ENCODE measurements around the gene RXRB. TPM values are rescaled to one million over a fixed set of nuclear protein-coding genes. Genes with fewer than 3 reads are reported as not detected.
A peak's percentile ranks its signal among the peaks of the same experiment; 100 is the strongest.

Gene RXRB
- total RNA-seq, 2 donors from 2014 or later, result 55.6 to 57.5 TPM

- peaks cover 67% of the 10 kb centered on the region for H3K4me1 Mint-ChIP-seq (ENCODE audit: low read depth)
These were observed 1.5 kb downstream of the RXRB start for GRCh38 chr6:33198853-33199436.

DNA sequence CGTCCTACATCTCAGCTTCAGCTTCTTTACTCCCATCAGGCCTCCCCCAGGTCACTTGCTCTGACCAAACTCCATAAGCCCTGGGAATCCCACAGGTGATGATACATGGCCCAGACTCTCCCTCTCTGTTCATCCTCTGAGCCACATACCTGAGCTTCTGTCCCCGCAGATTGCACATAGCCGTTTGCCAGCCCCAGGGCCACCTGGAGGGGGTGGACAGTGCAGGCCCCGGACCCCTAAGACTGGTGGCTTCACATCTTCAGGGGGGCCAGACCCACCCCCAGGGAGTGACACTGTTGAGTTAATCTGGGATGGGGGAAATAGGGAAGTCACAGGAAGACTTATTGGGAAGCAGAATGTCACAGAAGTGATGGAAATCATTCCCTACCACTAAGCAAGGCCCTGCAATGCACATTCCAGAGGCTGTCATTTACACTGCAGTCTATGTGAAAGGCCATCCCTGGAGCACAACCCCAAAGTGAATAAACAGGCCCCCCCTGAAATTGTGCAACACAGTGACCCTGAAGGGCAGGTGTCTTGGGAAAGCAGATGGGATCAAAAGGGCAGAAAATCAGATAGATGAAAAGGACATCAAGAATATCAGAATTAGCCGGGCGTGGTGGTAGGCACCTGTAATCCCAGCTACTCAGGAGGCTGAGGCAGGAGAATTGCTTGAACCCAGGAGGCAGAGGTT lies 2.2 kb downstream of the RXRB start:
- DNase-seq (no peak), ATAC-seq (replicated peaks in 1 of 2) (no peak)
- Mint-ChIP-seq H3K36me3 (ENCODE audit: insufficient read depth in 2 of 2) (peaks cover 25 to 37% of the 10 kb centered on the region in 2 donors), H3K4me1 (ENCODE audit: low read depth) (peaks cover 66% of the 10 kb centered on the region), H3K4me3 (peak overlapping the region; percentile 98 to 100), H3K27me3 (ENCODE audit: low read depth) (no peaks in the 10 kb centered on the region), H3K9me3 (no peaks in the 10 kb centered on the region), H3K27ac (peak overlapping the region; percentile 83)

More at GRCh38 chr6:33198853-33199436, 1.5 kb downstream of the RXRB start:
- Mint-ChIP-seq H3K4me3 (peak overlapping the region; percentile 98 to 100), H3K36me3 (ENCODE audit: insufficient read depth in 2 of 2) (peaks cover 26 to 41% of the 10 kb centered on the region in 2 donors), H3K27me3 (ENCODE audit: low read depth) (no peaks in the 10 kb centered on the region), H3K27ac (peak overlapping the region; percentile 83), H3K9me3 (no peaks in the 10 kb centered on the region)
- DNase-seq (no peak), ATAC-seq (replicated peaks in 1 of 2) (no peak)

- H3K27me3 Mint-ChIP-seq (ENCODE audit: low read depth), result no peaks in the 10 kb centered on the region
- H3K4me3 Mint-ChIP-seq, result peak overlapping the region; percentile 98 to 100
- peaks cover 64% of the 10 kb centered on the region for H3K4me1 Mint-ChIP-seq (ENCODE audit: low read depth)
- ATAC-seq (replicated peaks in 1 of 2) (peak; percentile 44 to 48), DNase-seq (peak; percentile 36 to 44)
- H3K9me3 Mint-ChIP-seq, result no peaks in the 10 kb centered on the region
- H3K27ac Mint-ChIP-seq, result no peak overlapping the region
- peaks cover 18 to 29% of the 10 kb centered on the region in 2 donors for H3K36me3 Mint-ChIP-seq (ENCODE audit: insufficient read depth in 2 of 2)
These were observed 2.9 kb downstream of the RXRB start for GRCh38 chr6:33197431-33198048.

DNA sequence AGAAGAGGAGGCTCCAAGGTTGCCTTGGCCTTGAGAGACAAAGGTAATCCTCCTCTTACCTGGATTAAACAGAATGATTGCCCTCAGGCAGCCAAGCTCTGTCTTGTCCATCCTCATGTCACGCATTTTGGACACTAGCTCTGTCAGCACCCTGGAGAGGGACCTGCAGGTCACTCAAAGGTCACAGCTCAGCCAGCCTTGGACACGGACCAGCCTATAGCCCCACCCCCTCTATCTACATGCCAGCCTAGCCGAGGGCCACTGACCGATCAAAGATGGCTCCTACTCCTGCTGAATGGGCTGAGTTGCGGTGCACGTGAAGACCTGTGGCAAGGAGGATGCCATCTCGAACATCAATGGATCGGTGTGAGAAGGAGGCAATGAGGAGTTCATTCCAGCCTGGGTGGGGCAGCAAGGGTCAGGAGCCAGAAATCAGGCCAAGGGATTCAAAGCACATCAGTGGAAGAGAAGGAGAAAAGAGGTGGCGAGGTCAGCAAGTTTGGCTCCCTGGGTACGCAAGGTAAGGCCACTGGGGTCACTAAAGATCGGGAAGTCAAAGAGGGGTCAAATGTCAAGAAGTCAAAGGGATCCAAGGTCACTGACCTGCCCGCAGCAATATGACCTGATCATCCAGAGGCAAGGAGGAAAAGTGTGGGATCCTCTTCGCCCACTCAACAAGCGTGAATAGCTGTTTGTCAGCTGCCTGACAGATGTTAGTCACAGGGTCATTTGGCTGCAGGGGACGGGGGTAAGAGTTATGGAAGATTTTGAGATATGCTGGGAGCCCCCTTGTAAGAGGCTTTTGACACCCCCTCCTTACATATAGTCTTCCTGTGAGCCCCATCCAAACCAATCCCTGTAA lies 4.9 kb downstream of the RXRB start:
- H3K27me3 Mint-ChIP-seq (ENCODE audit: low read depth), result peaks cover 16% of the 10 kb centered on the region
- no peak for DNase-seq
- peaks cover 5 to 17% of the 10 kb centered on the region in 2 donors for H3K36me3 Mint-ChIP-seq (ENCODE audit: insufficient read depth in 2 of 2)
- peaks cover 50% of the 10 kb centered on the region for H3K4me1 Mint-ChIP-seq (ENCODE audit: low read depth)
- H3K9me3 Mint-ChIP-seq, result no peaks in the 10 kb centered on the region
- no peak for ATAC-seq (replicated peaks in 1 of 2)
- no peak overlapping the region for H3K4me3 Mint-ChIP-seq
- no peak overlapping the region for H3K27ac Mint-ChIP-seq

- Mint-ChIP-seq H3K36me3 (ENCODE audit: insufficient read depth in 2 of 2) (peaks cover 5 to 17% of the 10 kb centered on the region in 2 donors), H3K4me3 (no peak overlapping the region), H3K27me3 (ENCODE audit: low read depth) (peaks cover 21% of the 10 kb centered on the region), H3K9me3 (no peaks in the 10 kb centered on the region), H3K27ac (no peak overlapping the region), H3K4me1 (ENCODE audit: low read depth) (peaks cover 47% of the 10 kb centered on the region)
- no peak for DNase-seq
- no peak for ATAC-seq (replicated peaks in 1 of 2)
These were observed 6.0 kb downstream of the RXRB start for GRCh38 chr6:33194431-33194979.

DNA sequence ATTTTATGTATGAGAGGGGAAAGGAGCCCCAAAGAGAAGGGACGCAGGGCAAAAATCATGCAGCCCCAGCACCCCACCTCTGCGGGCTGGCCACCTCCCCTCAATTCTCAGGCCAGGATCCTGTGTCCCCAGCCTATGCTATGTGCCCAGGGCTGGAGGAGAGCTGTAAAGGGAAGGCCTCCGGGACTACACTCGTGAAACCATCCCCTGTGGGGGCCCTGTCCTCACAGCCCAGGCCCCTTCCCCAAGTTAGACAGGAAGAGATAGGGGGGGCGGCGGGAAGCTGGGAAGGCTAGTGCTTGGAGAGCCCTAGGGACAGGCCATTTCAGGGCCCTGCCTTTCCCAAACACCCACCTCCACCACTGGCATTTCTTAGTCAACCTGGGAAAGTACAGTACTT lies 6.8 kb downstream of the RXRB start:
- H3K36me3 Mint-ChIP-seq (ENCODE audit: insufficient read depth in 2 of 2), result peaks cover 5 to 17% of the 10 kb centered on the region in 2 donors
- no peak for ATAC-seq (replicated peaks in 1 of 2)
- peaks cover 38% of the 10 kb centered on the region for H3K4me1 Mint-ChIP-seq (ENCODE audit: low read depth)

GRCh38 chr6:33192671-33193602 lies 7.5 kb downstream of the RXRB start:
- ATAC-seq (replicated peaks in 1 of 2), result peak; percentile 25 to 30
- H3K4me3 Mint-ChIP-seq, result peak overlapping the region; percentile 68 to 75
- no peak overlapping the region for H3K27ac Mint-ChIP-seq

More for the DNA sequence above, 6.8 kb downstream of the RXRB start:
- DNase-seq, result no peak
- Mint-ChIP-seq H3K9me3 (no peaks in the 10 kb centered on the region), H3K27ac (no peak overlapping the region), H3K27me3 (ENCODE audit: low read depth) (peaks cover 21% of the 10 kb centered on the region), H3K4me3 (peak overlapping the region in 1 of 2 donors; percentile 57)

DNA sequence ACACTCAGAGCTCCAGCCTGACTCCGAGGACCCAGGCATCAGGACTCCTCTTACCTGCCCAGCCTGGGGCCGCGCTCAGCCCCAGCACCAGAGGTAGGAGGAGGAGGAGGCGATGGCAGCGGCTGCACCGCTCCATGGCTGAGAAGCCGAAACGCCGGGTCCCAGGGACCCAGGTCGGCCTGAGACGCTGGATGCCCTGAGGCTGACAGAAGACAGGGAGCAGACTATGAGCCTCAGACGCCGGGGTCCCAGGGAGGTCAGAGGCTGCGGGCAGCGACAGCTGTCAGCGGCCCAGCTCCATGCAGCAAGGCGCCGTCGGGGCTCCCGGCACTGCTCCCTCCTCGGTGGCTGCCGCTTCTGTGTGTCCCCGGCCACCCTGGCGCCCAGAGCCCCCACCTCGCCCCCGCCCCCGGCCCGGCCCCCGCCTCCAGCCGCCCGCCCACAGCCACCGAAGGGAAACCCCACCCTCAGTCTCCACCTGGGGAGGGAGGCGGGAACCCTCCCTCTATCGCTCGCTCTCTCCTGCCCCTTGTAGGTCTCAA lies 8.3 kb downstream of the RXRB start, which contains the start of gene COL11A2:
Gene COL11A2 (minus strand): TSS at position 363 of the 542 bp plus-strand sequence. CDS start 227 bp downstream, at position 136.
- ATAC-seq (replicated peaks in 1 of 2), result peak; percentile 37 to 38
- peaks cover 5 to 13% of the 10 kb centered on the region in 2 donors for H3K36me3 Mint-ChIP-seq (ENCODE audit: insufficient read depth in 2 of 2)
- DNase-seq, result no peak
- H3K9me3 Mint-ChIP-seq, result no peaks in the 10 kb centered on the region
- H3K4me1 Mint-ChIP-seq (ENCODE audit: low read depth), result peaks cover 23% of the 10 kb centered on the region
- H3K27me3 Mint-ChIP-seq (ENCODE audit: low read depth), result peaks cover 21% of the 10 kb centered on the region
- peak within 1 kb of the TSS; percentile 68 to 75 for H3K4me3 Mint-ChIP-seq
- H3K27ac Mint-ChIP-seq, result no peak within 1 kb of the TSS

More at GRCh38 chr6:33192671-33193602, 7.5 kb downstream of the RXRB start:
- Mint-ChIP-seq H3K27me3 (ENCODE audit: low read depth) (peaks cover 21% of the 10 kb centered on the region), H3K36me3 (ENCODE audit: insufficient read depth in 2 of 2) (peaks cover 5 to 14% of the 10 kb centered on the region in 2 donors), H3K4me1 (ENCODE audit: low read depth) (peaks cover 31% of the 10 kb centered on the region), H3K9me3 (no peaks in the 10 kb centered on the region)
- DNase-seq, result peak in 1 of 2 donors; percentile 30

DNA sequence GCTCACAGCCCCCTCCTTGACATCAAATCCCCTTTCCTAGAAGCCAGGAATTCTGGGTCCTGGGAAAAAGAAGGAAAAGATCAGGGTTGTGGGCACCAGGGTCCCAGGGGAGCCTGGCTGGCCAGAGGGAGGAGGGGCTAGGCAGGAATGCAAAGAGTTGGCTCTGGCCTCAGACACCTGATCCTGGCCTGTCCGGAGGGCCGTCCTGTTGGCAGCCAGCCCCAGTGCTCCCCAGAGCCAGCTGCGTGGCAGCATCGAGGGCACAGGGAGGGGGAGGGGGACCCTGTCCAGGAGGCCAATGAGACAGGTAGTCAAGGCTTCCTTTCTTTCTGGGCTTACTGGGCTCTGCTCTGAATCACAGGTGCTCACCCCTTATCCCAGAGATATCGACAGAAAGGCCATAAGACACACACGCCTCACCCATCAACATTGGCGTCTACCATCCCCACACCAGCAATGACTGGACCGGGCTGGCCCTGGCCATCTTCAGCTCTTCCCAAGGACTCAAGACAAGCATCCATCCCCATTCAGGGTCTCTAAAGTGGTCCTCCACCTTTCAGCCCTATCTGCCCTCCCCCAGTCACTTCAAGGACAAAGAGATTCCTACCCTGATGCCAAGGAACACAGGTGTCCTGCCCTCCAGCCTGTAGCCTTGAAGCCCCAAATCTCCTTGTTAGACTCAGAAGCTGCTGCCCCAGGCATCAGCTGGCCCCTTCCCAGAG lies 8.9 kb downstream of the RXRB start:
- Mint-ChIP-seq H3K9me3 (no peaks in the 10 kb centered on the region), H3K36me3 (ENCODE audit: insufficient read depth in 2 of 2) (peaks cover 5 to 12% of the 10 kb centered on the region in 2 donors), H3K27me3 (ENCODE audit: low read depth) (peaks cover 25% of the 10 kb centered on the region), H3K4me1 (ENCODE audit: low read depth) (peaks cover 19% of the 10 kb centered on the region), H3K27ac (no peak overlapping the region), H3K4me3 (peak overlapping the region in 1 of 2 donors; percentile 37)
- ATAC-seq (replicated peaks in 1 of 2), result no peak
- DNase-seq, result no peak

DNA sequence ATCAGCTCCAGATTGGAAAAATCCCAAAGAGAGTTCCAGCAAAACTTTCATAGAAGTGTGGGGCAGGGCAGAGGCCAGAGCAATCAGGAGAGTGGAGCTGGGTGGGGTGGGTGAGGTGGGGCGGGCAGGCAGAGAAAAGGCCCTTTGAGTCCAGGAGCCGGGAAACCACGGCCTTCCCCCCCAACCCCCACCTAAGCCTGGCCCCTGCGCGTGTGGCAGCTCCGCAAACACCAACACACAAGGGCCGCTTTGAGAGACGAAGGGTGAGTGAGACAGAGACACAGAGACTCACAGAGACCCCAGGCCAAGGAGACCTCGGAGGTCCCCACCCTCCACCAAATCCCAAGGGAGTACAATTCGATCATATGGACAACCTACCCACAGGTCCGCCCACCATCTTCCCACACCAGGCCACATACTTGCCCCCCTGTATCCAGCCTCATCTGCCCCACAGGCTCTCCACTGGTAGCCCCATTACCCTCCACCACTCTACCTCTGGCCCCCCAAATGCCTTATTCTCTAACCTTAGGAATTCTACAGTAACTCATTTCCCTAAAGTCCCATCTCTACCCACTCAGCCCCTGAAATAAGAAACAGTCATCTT lies 9.9 kb downstream of the RXRB start:
- Mint-ChIP-seq H3K27me3 (ENCODE audit: low read depth) (peaks cover 27% of the 10 kb centered on the region), H3K36me3 (ENCODE audit: insufficient read depth in 2 of 2) (peaks cover 3 to 8% of the 10 kb centered on the region in 2 donors), H3K4me1 (ENCODE audit: low read depth) (peaks cover 15% of the 10 kb centered on the region), H3K4me3 (no peak overlapping the region), H3K27ac (no peak overlapping the region), H3K9me3 (no peaks in the 10 kb centered on the region)
- ATAC-seq (replicated peaks in 1 of 2) (no peak), DNase-seq (no peak)
